ENCODE results near the gene LIN54. TPM values are rescaled to one million over a fixed set of nuclear protein-coding genes. Genes with fewer than 3 reads are reported as not detected.

The LIN54 gene
- total RNA-seq, 2 donors from 2014 or later, result 10.3 to 13.6 TPM

GRCh38 chr4:82957045-82957444, 53.6 kb downstream of the LIN54 start:
- ATAC-seq (ENCODE audit: insufficient number of reproducible peaks, low FRiP score, low read depth) (no peak), DNase-seq (ENCODE audit: low spot score) (no peak)
- Histone ChIP-seq H3K27ac (no peak overlapping the region), H3K27me3 (replicated peaks; ENCODE audit: insufficient read depth) (no peaks in the 10 kb centered on the region), H3K36me3 (no peaks in the 10 kb centered on the region), H3K9me3 (no peaks in the 10 kb centered on the region), H3K4me1 (ENCODE audit: control insufficient read depth in 1 of 2, low read depth in 2 of 2) (no peaks in the 10 kb centered on the region), H3K4me3 (no peak overlapping the region)
- no peak for TF ChIP-seq CTCF (IDR thresholded peaks at IDR 0.05)

- no peak for ATAC-seq (ENCODE audit: insufficient number of reproducible peaks, low FRiP score, low read depth)
Measured at GRCh38 chr4:82954212-82954611, 56.4 kb downstream of the LIN54 start.

GRCh38 chr4:82951196-82951595, 59.4 kb downstream of the LIN54 start:
- H3K36me3 ChIP-seq, result no peaks in the 10 kb centered on the region
- no peaks in the 10 kb centered on the region for H3K4me1 ChIP-seq (ENCODE audit: control insufficient read depth in 1 of 2, low read depth in 2 of 2)
- H3K27ac ChIP-seq, result no peak overlapping the region
- no peak overlapping the region for H3K4me3 ChIP-seq
- no peaks in the 10 kb centered on the region for H3K9me3 ChIP-seq
- DNase-seq (ENCODE audit: low spot score) (no peak), ATAC-seq (ENCODE audit: insufficient number of reproducible peaks, low FRiP score, low read depth) (no peak)
- no peaks in the 10 kb centered on the region for H3K27me3 ChIP-seq (replicated peaks; ENCODE audit: insufficient read depth)
- no peak for TF ChIP-seq CTCF (IDR thresholded peaks at IDR 0.05)

More at GRCh38 chr4:82954212-82954611, 56.4 kb downstream of the LIN54 start:
- Histone ChIP-seq H3K4me3 (no peak overlapping the region), H3K27ac (no peak overlapping the region), H3K4me1 (ENCODE audit: control insufficient read depth in 1 of 2, low read depth in 2 of 2) (no peaks in the 10 kb centered on the region), H3K36me3 (no peaks in the 10 kb centered on the region), H3K27me3 (replicated peaks; ENCODE audit: insufficient read depth) (no peaks in the 10 kb centered on the region), H3K9me3 (no peaks in the 10 kb centered on the region)
- no peak for TF ChIP-seq CTCF (IDR thresholded peaks at IDR 0.05)
- no peak for DNase-seq (ENCODE audit: low spot score)

GRCh38 chr4:82948647-82949204, 61.9 kb downstream of the LIN54 start:
- H3K4me1 ChIP-seq (ENCODE audit: control insufficient read depth in 1 of 2, low read depth in 2 of 2), result no peaks in the 10 kb centered on the region

GRCh38 chr4:82947498-82947897, 63.1 kb downstream of the LIN54 start:
- peaks cover 2% of the 10 kb centered on the region for H3K36me3 ChIP-seq
- H3K9me3 ChIP-seq, result no peaks in the 10 kb centered on the region
- TF ChIP-seq CTCF (IDR thresholded peaks at IDR 0.05), result no peak
- DNase-seq (ENCODE audit: low spot score) (no peak), ATAC-seq (ENCODE audit: insufficient number of reproducible peaks, low FRiP score, low read depth) (no peak)
- H3K4me1 ChIP-seq (ENCODE audit: control insufficient read depth in 1 of 2, low read depth in 2 of 2), result no peaks in the 10 kb centered on the region
- H3K27ac ChIP-seq, result no peak overlapping the region
- no peaks in the 10 kb centered on the region for H3K27me3 ChIP-seq (replicated peaks; ENCODE audit: insufficient read depth)
- H3K4me3 ChIP-seq, result no peak overlapping the region

More at GRCh38 chr4:82948647-82949204, 61.9 kb downstream of the LIN54 start:
- no peak for TF ChIP-seq CTCF (IDR thresholded peaks at IDR 0.05)
- no peak overlapping the region for H3K27ac ChIP-seq
- no peak for DNase-seq (ENCODE audit: low spot score)
- no peaks in the 10 kb centered on the region for H3K9me3 ChIP-seq
- H3K4me3 ChIP-seq, result no peak overlapping the region
- no peaks in the 10 kb centered on the region for H3K27me3 ChIP-seq (replicated peaks; ENCODE audit: insufficient read depth)
- no peak for ATAC-seq (ENCODE audit: insufficient number of reproducible peaks, low FRiP score, low read depth)
- peaks cover 2% of the 10 kb centered on the region for H3K36me3 ChIP-seq

Measured in thoracic aorta (tissue), 2 donors.